Kidney capillary endothelial cell (primary cell): ENCODE results near the gene COL2A1.
A peak's percentile ranks its signal among the peaks of the same experiment; 100 is the strongest.

Experiments
- DNase-seq: peaks from one replicate; pipeline ENCODE4 v3.0.0-alpha.2; 2018; ENCODE audit warnings: low spot score

The COL2A1 gene

GRCh38 chr12:48012070-48012469, 7.8 kb upstream of the COL2A1 start:
- DNase-seq = no peak

- no peak for DNase-seq
These were observed 6.2 kb upstream of the COL2A1 start for GRCh38 chr12:48010366-48010970.

GRCh38 chr12:48009471-48009870, 5.2 kb upstream of the COL2A1 start:
- DNase-seq = no peak

- DNase-seq = no peak
These were observed 4.7 kb upstream of the COL2A1 start for GRCh38 chr12:48008950-48009349.

GRCh38 chr12:48008349-48008748, 4.1 kb upstream of the COL2A1 start:
- DNase-seq = no peak

GRCh38 chr12:48007206-48007605, 2.9 kb upstream of the COL2A1 start:
- DNase-seq = no peak

GRCh38 chr12:48005750-48006021, 1.4 kb upstream of the COL2A1 start:
- DNase-seq = no peak

- DNase-seq = no peak
These were observed 899 bp upstream of the COL2A1 start for GRCh38 chr12:48005001-48005749.

GRCh38 chr12:48003226-48004052, 837 bp downstream of the COL2A1 start:
- DNase-seq = no peak

- peak; percentile 29 for DNase-seq
These were observed 1.5 kb downstream of the COL2A1 start for GRCh38 chr12:48002773-48003218.

- DNase-seq = no peak
These were observed 1.9 kb downstream of the COL2A1 start for GRCh38 chr12:48002414-48002730.

- DNase-seq = no peak
These were observed 2.5 kb downstream of the COL2A1 start for GRCh38 chr12:48001505-48002413.

- no peak for DNase-seq
These were observed 3.3 kb downstream of the COL2A1 start for GRCh38 chr12:48000878-48001504.

GRCh38 chr12:47999816-48000215, 4.5 kb downstream of the COL2A1 start:
- DNase-seq = no peak

- no peak for DNase-seq
These were observed 7.0 kb downstream of the COL2A1 start for GRCh38 chr12:47997321-47997720.

GRCh38 chr12:47995981-47996401, 8.3 kb downstream of the COL2A1 start:
- no peak for DNase-seq

- no peak for DNase-seq
These were observed 10.8 kb downstream of the COL2A1 start for GRCh38 chr12:47993491-47993890.

GRCh38 chr12:47992776-47993175, 11.5 kb downstream of the COL2A1 start:
- DNase-seq = no peak

GRCh38 chr12:47991106-47992061, 12.9 kb downstream of the COL2A1 start:
- no peak for DNase-seq

GRCh38 chr12:47990351-47991105, 13.7 kb downstream of the COL2A1 start:
- DNase-seq = no peak
